DMS 273 treated with DMSO at 0.1 percent for 48 hours (cell line): ENCODE results near the gene ZBP1.

ENCODE experiments used
- DNase-seq: peaks from one replicate; lab custom pipeline; 2025; lab: John Stamatoyannopoulos, UW

The ZBP1 gene, protein sequence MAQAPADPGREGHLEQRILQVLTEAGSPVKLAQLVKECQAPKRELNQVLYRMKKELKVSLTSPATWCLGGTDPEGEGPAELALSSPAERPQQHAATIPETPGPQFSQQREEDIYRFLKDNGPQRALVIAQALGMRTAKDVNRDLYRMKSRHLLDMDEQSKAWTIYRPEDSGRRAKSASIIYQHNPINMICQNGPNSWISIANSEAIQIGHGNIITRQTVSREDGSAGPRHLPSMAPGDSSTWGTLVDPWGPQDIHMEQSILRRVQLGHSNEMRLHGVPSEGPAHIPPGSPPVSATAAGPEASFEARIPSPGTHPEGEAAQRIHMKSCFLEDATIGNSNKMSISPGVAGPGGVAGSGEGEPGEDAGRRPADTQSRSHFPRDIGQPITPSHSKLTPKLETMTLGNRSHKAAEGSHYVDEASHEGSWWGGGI

DNA sequence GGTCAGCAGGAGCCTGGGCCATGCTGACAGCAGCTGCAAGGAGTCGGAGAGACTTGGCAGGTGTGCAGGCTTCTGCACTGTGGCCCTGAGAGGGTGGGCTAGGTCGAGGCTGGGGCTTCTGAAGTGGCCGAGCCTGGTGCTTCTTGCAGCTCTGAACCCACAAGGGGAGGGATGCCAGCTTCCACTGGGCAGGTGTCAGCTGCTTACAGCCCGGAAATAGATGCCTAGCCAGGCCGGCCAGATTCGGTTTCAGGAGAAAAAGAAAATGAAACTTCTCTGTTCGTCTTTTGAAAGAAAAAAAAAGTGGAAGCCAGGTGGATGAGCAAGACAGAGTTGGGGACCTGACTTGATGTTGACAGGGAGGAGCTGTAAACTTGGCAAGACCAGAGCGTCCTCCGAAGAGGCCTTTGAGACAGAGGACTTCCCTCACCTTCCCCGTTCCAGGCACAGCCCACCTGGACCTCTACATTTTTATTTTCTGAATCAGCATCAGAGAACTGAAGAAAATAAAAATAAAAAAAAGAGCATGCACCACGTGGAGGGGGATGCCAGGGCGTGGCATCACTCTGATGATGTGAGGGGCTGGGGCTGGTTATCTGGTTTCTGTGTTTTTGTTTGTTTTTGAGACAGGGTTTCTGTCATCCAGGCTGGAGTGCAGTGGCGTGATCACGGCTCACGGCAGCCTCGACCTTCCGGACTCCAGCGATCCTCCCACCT lies at the start of gene ZBP1:
ZBP1 (minus strand) TSS at position 153 of the 717 bp plus-strand sequence; CDS start at position 22, 131 bp downstream.
- no peak for DNase-seq

DNA sequence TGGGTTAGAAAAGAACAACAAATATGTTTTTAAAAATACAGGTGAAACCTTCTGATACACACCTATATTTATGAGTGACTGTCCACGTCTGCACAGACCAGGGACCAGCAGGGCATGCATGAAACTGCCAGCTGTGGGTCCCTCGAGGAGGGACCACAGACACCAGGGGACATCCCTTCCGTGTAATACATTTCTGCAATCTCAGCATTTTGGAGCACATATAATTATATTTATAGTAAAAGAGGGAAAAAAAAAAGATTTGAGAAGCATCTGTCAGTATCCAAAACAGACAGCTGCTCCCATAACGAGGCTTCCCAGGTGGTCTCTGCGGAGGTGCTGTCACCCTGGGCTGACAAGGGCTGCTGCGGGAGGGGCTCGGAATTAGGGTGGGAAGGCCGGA lies 49.4 kb upstream of the ZBP1 start:
- no peak for DNase-seq

DNA sequence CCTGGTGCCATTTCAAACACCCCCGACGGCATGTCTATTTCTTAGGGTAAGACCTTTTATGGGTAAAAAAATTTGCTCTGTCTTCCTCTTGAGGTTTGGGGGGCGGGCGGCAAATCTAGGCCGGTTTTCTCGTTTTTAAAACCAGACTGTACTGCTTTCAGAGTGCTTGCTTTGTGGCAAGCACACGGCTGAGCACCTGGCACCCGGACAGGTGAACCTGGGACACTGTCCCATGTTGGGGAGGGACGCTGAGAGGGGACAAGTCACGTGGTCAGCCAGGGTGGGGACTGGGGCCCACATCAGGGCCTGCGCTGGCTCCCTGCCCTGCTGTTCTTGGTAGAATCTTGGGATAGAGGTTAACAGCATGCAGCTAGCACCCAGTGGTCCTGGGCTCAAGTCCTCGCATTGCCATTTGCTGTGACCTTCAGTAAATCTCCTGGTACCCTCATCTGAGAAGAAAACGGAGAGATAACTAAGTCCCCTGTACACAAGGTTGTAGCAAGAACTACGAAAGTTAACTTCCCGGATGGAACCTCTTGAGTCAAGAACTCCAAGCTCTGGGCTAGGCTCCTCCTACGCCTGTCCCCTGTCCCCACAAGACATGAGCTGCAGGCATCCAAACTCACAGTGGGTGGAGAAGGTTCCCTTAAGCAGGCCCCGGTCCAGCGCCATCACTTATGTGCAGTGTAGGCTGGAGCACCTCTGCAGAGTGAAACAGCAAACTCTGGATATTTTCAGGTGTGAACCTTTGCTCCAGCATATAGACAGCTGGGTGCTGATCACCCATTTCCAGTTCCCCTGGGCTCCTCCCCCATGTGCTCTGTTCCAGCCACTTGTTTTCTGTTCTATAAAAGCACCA lies 47.9 kb upstream of the ZBP1 start:
- DNase-seq, result no peak

DNA sequence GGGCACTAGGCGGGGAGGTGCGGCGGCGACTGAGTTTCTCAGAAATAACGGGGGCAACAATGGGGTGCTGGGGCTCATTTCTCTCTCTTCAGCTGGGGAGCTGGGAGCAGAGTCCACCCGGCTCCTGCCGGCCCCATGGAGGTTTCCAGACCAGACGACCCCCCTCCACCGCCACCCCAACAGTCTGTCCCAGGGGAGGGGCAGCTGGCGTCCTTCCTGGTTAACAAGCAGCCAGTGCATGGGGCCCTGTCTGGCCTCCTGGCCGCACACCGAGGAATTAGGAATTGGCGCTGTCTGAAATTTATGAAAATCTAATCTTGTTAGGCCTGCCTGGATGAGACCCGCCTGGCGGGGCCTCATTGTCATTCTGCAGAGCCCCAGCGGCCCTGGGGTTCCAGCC lies 47.2 kb upstream of the ZBP1 start:
- no peak for DNase-seq

DNA sequence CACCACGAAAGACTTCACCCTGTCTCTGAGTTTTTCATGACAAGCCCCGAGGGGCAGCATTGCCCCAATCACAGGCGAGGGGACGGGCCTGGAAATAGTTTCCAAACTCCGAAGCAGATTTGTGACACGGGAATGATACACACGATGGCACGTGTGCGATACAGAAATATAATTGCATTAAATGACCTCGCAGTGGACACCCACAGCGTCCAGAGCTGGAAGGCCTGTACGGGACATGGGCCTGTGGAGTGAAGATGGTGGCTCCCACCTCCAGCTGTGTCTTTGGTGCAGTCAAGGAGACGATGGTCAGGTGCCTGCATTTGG lies 46.6 kb upstream of the ZBP1 start:
- DNase-seq, result no peak

DNA sequence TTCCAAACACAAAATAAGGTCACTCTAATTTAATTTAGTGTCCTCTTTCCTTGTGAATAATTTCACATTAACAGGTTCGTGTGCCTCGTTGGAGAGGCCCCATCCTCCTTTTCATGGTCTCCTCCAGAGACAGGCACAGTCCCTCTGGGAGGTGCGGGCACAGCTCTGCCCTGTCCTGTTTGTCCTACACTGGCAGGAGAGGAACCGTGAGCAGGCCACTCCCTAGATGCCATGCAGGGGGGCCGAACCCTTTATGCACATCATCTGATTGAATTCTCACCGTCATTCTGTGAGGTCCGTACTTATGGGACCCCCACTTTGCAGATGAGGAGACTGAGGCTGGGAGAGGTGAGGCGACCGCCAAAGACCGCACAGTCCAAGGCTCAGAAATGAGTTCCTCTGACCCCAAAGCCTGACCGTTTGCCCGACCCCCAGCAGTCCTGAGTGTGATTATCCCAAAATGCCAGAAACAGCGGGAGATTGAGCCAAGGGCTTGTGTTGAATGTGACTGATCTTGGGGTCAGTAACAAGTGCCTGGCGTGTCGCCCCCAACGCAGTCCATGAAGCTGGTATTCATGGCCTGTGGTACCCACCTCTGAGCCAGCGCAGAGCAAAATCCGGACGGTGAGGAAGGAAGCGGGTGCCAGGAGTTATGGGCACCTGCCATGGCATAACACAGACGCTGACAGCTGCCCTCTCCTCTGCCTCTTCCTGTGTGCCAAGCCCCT lies 46.0 kb upstream of the ZBP1 start:
- no peak for DNase-seq

DNA sequence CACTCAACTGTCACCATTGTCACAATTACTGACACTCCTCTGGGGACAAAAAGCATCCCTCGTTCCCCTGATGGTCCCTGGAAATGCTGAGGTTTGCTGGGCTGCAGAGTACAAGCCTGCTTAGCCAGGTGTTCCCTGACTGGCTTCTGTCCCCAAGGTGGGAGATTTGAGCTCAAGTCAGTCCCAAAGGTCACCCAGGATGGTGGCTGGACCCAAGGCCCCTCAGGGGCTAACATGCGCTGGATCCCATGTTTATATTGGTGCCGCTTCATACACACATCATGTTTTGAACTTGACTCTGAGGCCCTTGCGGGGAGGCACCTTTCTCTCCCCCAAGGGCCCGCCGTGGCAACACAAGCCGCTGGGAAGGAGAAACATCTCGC lies 45.4 kb upstream of the ZBP1 start:
- DNase-seq, result no peak

DNA sequence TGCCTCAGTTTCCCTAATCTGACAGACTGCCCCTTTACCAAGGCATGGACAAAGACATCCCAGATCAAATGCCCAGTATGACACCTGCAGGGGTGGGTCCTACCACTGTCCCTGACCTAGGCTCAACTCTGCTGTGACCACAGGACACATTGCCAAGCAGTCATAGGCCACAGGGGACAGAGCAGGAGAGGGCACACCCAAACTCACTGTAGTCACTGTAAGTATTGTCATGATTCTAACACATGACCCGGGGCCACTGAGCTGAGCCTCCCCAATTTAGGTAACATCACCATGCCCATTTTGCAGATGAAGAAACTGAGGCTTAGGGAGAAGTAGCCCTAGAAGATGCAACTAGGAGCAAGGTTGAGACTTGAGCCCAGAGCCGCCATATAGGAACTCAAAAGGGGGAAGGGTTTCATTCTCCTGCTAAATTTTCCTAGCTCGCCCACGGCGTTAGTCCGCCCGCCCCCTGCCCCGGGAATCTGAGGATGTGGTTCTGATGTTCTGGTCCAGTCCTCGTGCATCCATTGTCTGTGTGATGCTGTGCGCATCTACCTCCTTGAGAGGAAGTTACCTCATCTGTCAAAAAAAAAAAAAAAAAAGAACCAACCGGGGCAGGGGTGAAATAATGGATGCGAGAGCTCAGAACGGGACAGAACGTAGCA lies 44.8 kb upstream of the ZBP1 start:
- no peak for DNase-seq

DNA sequence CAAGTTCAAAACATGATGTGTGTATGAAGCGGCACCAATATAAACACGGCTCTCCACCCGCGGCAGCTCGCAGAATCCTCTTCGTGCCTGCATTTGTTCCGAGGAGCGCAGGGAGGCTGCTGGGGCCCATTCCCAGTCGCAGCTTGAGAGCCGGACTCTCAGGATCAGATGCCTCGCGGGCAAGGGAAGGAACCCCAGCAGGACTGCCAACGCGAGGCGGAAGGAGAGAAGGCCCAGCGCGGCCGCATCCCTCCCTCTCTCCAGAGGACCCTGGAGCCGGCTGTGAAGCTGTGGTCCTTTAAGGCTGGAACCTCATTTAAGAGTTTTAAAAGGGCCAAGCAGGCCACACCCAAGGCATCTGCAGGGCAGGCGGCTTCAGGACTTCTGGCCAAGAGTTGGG lies 44.2 kb upstream of the ZBP1 start:
- DNase-seq, result no peak

DNA sequence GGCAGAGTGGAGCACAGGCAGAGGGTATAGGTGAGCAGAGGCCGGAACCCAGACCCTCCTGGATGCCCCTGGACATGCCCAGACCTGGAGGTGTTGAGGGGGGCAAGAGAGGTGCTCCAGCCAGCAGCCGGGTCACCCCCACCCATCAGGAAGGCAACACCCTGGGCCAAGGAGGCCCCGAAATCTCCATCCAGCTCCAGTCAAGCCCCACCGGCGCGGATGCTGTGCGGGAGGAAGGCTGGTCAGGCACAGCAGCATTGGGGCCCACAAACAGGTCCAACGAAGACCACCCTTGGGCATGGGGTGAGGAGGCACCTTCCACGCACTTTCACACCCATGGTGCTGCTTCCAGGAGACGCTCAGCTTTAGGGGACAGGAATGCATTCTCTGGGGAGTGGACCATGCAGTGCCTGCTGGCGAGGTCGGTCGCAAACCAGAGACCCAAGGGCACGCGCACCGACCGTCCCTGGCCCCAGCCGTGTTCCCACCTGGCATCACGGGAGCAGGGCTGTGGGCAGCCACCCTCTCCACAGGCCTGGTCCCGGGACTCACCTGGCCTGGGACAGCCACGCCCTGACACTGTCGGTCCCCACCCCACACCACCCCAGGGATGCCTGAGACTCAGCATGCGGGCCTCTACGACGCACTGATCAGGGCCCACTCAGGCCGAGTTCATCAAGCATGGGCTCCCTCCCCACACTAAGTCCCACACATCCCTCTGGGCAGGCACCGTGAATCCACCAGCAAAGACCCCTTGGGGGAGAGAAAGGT lies 43.6 kb upstream of the ZBP1 start:
- no peak for DNase-seq

DNA sequence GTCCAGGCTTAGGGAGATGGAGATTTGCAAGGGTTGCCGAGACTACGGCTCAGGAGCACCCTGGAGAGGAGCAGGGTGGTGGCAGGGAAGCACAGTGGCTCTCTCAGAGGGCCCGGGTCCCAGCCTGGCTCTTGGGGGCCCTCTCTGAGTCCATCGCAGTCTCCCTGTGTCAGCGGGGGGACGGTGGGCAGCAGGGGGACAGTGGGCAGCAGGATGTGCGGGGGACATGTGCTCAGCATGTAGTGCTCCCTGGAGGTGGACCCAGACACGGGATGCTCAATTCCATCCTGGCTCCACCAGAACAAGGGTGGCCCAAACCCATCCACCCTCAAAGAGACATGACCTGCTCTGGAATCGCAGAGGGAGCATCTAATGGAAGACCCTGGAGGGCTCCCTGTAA lies 43.0 kb upstream of the ZBP1 start:
- DNase-seq, result no peak

DNA sequence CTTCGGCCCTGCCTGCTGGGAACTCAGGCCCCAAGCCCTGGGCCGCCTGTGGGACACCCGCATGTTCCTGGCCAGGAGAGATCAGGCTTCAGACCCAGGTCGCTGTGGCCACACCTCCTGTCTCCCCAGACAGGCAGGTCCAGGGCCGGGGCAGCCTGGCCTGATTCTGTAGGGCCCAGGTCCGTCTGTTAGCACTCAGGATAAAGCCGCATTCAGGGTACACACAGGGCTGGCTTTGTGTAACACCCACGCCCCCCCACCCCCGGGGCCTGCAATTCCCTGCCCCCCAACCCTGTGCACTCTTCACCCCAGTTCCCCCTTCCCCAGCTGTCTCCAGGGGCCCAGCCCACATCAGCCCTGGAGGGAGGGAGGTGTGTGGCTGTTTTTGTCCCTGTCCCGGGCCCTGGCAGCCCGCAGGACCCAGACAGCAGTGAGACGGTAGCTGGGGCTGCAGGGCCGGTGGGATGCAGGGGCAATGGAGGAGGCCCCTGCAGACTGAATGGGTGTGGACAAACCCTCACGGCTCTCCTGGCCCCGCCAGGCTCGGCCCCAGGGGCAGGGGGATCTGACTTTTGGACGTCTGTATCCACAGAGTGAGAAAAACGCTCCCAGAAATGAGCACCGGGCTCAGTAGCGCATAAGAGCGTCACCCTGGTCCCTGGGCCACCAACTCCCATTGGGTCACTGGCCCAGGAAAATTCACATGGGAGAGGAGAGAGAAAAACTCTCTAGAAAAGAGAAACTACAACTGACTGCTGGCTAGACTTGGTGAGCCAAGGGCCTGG lies 42.4 kb upstream of the ZBP1 start:
- DNase-seq, result no peak

DNA sequence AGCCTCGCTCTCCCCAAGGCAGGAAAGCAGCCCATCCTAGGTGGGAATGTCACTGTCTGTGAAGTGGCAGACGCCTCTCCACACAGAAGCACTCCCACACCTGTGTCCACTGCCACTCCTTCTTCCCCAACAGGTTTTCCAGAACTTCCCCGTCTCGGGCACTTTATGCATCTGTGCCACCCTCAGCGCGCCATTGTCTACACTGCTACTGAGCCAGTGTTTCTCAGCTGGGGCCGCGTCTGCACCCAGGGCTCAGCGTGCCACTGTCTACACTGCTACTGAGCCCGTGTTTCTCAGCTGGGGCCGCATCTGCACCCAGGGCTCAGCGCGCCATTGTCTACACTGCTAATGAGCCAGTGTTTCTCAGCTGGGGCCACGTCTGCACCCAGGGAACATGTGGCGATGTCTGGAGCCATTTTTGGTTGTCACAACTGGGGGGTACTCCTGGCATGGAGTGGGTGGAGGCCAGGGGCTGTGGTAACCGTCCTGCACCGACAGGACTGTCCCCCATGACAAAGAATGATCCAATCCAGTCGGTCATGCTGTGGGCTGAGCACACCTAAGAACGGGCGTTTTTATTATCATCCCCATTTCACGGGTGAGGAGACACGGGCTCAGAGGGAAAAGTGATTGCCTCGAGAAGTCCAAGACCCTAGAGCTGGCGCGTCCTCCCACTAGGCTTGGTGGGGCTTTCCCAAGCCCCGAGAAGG lies 41.7 kb upstream of the ZBP1 start:
- no peak for DNase-seq

DNA sequence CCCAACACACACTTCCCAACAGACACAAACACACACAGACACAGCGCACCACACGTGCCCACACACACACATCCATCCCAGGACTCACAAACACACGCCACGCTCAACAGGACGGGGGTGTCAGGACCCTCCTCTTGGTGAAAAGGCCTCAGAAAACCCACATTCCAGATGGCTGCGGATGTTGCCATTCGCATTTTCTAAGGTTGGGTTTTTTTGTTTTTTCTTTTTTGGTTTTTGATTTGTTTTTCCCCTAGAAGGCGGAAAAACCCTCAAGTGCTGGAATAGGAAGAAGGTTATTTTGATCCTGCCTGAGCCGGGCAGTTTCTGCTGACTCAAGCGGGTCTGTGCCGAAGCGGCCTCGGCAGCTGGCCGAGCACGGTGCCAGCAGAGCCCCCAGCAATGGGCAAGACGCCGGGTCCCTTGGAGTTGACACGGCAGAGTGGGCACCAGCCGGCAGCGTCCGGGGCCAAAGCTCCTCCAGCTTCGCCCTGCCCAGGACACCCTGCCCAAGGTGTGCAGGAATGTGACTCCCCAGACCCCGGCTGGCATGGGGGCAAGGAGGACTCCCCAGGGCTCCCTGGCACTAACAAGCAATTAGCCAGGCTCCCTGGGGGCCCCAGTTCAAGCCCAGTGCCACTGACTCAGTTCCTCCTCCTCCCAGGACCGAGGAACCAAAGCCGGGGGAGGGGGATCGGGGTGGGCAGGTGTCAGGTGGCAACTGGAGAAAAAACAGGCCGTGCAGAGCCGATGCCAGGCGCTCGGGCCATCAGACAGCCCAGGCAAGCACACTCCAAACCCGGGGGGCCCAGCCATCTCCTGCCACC lies 40.9 kb upstream of the ZBP1 start:
- DNase-seq, result no peak

DNA sequence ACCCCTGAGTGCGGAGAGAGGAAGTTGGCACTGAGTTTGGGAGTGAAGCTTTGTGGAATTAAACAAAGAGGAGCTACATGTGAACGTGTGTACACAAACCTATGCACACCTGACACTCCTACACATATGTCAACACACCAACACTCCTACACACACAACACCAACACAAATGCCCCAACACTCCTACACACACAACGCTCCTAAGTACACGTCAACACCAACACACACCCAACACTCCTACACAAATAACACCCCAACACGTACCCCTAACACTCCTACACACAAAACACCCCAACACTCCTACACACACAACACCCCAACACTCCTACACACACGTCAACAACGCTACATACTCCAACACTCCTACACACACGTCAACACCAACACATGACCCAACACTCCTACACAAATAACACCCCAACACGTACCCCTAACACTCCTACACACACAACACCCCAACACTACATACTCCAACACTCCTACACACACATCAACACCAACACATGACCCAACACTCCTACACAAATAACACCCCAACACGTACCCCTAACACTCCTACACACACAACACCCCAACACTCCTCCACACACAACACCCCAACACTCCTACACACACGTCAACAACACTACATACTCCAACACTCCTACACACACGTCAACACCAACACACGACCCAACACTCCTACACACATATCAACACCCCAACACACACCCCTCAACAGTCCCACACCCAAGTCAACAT lies 40.1 kb upstream of the ZBP1 start:
- DNase-seq, result no peak

DNA sequence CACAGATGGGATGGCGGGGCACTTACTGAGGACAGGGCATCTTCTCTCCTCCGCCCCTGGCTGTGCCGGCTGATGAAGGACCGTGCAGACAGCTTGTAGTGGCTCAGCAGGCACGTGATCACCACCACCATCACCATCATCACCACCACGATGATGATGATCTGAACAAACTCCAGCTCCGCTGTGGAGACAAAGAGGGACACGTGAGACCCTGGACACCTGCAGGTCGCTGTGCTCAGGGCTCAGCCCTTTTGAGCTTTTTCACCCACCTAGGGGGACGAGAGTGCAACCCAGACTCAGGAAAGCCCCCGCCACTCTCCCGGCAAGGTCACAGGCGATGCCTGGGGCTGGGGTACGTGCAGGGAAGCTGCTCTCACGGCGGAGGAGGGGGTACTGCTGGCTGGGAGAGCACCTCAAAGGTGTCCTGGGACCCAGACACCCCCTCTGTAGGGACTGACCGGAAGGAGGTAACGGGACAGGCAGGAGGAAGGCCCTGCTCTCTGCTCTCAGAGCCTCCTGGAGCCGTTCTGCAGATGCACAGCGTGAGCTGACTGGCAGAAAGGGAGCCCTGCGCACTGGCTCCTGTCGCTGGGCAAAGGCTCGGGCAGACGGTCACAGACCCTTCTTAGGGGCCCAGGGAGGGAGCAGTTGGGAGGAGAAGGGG lies 39.4 kb upstream of the ZBP1 start:
- DNase-seq, result no peak

DNA sequence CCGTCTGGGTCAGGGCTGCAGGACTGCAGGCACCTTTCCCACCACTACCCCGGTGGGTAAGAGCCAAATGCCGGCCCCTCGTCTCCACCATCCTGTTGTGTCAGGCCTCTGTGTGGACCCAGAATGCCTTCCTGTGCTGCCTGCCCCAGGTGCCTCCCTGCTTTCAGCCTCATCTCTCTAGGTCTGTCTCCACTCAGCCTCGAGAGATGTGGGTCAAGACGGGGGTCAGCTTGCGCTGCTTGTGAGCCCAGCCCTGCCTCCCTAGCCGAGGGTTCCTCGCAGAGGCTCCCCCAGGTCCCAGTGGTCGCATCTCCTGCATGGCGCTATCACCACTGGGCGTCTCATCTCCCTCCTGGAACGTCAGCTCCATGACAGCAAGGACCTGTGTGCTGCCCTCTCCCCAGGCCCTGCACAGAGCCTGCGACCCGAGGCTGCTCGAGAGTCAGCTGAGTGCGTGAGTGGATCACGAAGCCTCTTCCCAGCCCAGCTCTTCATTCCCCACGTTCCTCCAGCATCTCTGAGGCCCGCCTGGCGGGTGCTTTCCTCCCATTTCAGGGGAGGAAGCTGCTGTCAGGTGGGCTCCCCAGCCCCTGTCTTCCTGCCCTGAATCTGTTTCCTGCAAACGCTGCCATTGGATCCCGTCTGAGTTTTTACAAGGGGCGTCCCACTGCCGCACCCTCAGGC lies 38.7 kb upstream of the ZBP1 start:
- DNase-seq, result no peak
